Activated T-cell treated with anti-CD3 and anti-CD28 coated beads, Interleukin-2, amount 50 U/mL, for 48 hours (primary cell): ENCODE data around the gene USP48.
"Not testable (repeated sequence)": the region's sequence is repeated elsewhere in the genome, so short reads cannot be mapped to it uniquely, and the experiment has no call there.

Experiments used
- DNase-seq, 2 experiments: peaks; one replicate each; pipeline ENCODE4 v3.0.0-alpha.2; 2020

USP48 gene

GRCh38 chr1:21631590-21631943 lies 151.4 kb downstream of the USP48 start:
- not testable (repeated sequence) for DNase-seq

- no peak for DNase-seq
Observed at GRCh38 chr1:21630571-21631343, 152.2 kb downstream of the USP48 start.

GRCh38 chr1:21629971-21630370 lies 153.0 kb downstream of the USP48 start:
- no peak for DNase-seq

GRCh38 chr1:21628798-21629393 lies 154.1 kb downstream of the USP48 start:
- DNase-seq, result no peak
